PC-9 (cell line): Measurements from ENCODE around the gene ZSCAN5A. TPM values are rescaled to one million over a fixed set of nuclear protein-coding genes. Genes with fewer than 3 reads are reported as not detected.
"Not testable (repeated sequence)": the region's sequence is repeated elsewhere in the genome, so short reads cannot be mapped to it uniquely, and the experiment has no call there.

Experiments
- BruUV-seq: library from RNA; stranded (reverse); fragments of 400-500 nt; replicated peaks from 2 replicates; lab custom pipeline; 2021; lab: Mats Ljungman, UMichigan
- CTCF ChIA-PET: fragments of 300-600 bp; sonication (Branson Sonifier 250); formaldehyde crosslinking; loops from one replicate; lab custom pipeline; 2022; ENCODE audit warnings: antibody characterized with exemption; lab: Charles Lee
- POLR2A ChIA-PET: fragments of 300-600 bp; sonication (Branson Sonifier 250); formaldehyde crosslinking; loops from one replicate; lab custom pipeline; 2022; ENCODE audit warnings: antibody characterized with exemption; ENCODE audit not compliant: unreplicated experiment; lab: Charles Lee
- DNase-seq, 2 experiments: peaks; one replicate each; pipeline versions ENCODE4 v3.0.0 to v3.0.0-alpha.2; 2015 to 2022; ENCODE audit warnings: mixed read lengths in 1 of 2
- H2AFZ ChIP-seq: fragments of 200-600 bp; sonication (generic); 2 replicates; pipeline ENCODE4 v1.8.1; 2017; ENCODE audit warnings: antibody characterized with exemption
- H3F3A ChIP-seq: fragments of 200-600 bp; sonication (generic); 2 replicates; pipeline ENCODE4 v1.8.1; 2017; ENCODE audit warnings: antibody characterized with exemption, mild to moderate bottlenecking, low read depth; ENCODE audit not compliant: insufficient read depth
- H3K27ac ChIP-seq: fragments of 200-600 bp; sonication (generic); 2 replicates; pipeline ENCODE4 v1.6.1; 2016; ENCODE audit warnings: mixed run types
- H3K27me3 ChIP-seq: fragments of 200-600 bp; sonication (generic); 2 replicates; pipeline ENCODE4 v1.6.1; 2016; ENCODE audit warnings: low read depth, mixed run types; ENCODE audit not compliant: insufficient read depth
- H3K36me3 ChIP-seq: fragments of 200-600 bp; sonication (generic); 2 replicates; pipeline ENCODE4 v1.6.1; 2016; ENCODE audit warnings: low read depth, mixed run types
- H3K4me1 ChIP-seq: fragments of 200-600 bp; sonication (generic); replicated peaks from 2 replicates; pipeline ENCODE4 v1.6.1; 2016; ENCODE audit warnings: mixed run types; ENCODE audit not compliant: insufficient read depth
- H3K4me2 ChIP-seq: fragments of 200-600 bp; sonication (generic); 2 replicates; pipeline ENCODE4 v1.6.1; 2017; ENCODE audit warnings: mixed run types
- H3K4me3 ChIP-seq: fragments of 200-600 bp; sonication (generic); 2 replicates; pipeline ENCODE4 v1.6.1; 2016; ENCODE audit warnings: mixed run types
- H3K79me2 ChIP-seq: fragments of 200-600 bp; sonication (generic); 2 replicates; pipeline ENCODE4 v1.6.1; 2017; ENCODE audit warnings: low read depth, mixed run types
- H3K9me2 ChIP-seq: fragments of 200-600 bp; sonication (generic); 2 replicates; pipeline ENCODE4 v1.8.1; 2017; ENCODE audit warnings: mild to moderate bottlenecking; ENCODE audit not compliant: insufficient read depth
- H3K9me3 ChIP-seq: fragments of 200-600 bp; sonication (generic); 2 replicates; pipeline ENCODE4 v1.8.1; 2016; ENCODE audit warnings: low read depth; ENCODE audit not compliant: insufficient read depth
- H4K20me1 ChIP-seq: fragments of 200-600 bp; sonication (generic); 2 replicates; pipeline ENCODE4 v1.8.1; 2017; ENCODE audit not compliant: insufficient read depth
- EZH2 ChIP-seq: fragments of 200-600 bp; sonication (generic); IDR thresholded peaks from 2 replicates; pipeline ENCODE4 v1.8.0; 2017; ENCODE audit warnings: antibody characterized with exemption, low read depth
- intact Hi-C: fragments of 100-400 bp; cut with micrococcal nuclease; formaldehyde crosslinking; loops from one replicate; pipeline ENCODE4 v1.10.0; 2022; ENCODE audit not compliant: unreplicated experiment
- total RNA-seq: library from RNA; stranded (reverse); gene quantifications from 2 replicates; pipeline ENCODE4 v1.2.3, GENCODE V29; 2021
- TF ChIP-seq, protein P1 (sequence below): fragments of 200-600 bp; sonication (generic); conservative IDR thresholded peaks from 2 replicates; pipeline ENCODE4 v1.6.1; 2017; ENCODE audit warnings: mixed run types, antibody characterized with exemption, mild to moderate bottlenecking, moderate library complexity

The ZSCAN5A gene
- total RNA-seq, 1 experiment from 2014 or later: 20.5 TPM

DNA sequence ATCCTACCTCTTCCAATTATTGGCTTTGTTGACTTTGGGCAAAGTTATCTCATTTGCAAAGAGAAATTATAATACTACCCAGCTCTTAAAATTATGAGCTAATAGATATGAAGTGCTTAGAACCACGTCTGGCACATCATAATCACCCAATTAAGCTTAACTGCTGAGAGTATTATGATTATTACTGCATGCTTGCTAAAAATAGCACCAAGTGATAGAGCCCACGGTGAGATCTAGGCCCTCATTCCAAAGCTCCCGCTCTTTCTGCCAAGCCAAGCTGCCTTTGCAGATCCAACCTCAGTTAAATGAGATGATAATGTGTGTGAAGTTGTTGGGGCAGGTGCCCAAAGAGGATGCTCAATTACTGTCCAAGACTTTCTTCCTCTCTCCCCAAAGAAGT lies 48.6 kb downstream of the ZSCAN5A start:
- Histone ChIP-seq H3K4me1 (no peaks in the 10 kb centered on the region), H3K27ac (no peak overlapping the region), H3K4me2 (no peak overlapping the region), H3K27me3 (no peaks in the 10 kb centered on the region), H3K9me3 (no peaks in the 10 kb centered on the region), H3K36me3 (no peaks in the 10 kb centered on the region), H3F3A (no peaks in the 10 kb centered on the region), H4K20me1 (peaks cover 8% of the 10 kb centered on the region; the same call in 1 of the 2 replicates), H3K79me2 (no peaks in the 10 kb centered on the region), H3K4me3 (no peak overlapping the region), H2AFZ (no peak overlapping the region), H3K9me2 (no peaks in the 10 kb centered on the region)
- POLR2A ChIA-PET: no interaction called here
- TF ChIP-seq, protein P1, sequence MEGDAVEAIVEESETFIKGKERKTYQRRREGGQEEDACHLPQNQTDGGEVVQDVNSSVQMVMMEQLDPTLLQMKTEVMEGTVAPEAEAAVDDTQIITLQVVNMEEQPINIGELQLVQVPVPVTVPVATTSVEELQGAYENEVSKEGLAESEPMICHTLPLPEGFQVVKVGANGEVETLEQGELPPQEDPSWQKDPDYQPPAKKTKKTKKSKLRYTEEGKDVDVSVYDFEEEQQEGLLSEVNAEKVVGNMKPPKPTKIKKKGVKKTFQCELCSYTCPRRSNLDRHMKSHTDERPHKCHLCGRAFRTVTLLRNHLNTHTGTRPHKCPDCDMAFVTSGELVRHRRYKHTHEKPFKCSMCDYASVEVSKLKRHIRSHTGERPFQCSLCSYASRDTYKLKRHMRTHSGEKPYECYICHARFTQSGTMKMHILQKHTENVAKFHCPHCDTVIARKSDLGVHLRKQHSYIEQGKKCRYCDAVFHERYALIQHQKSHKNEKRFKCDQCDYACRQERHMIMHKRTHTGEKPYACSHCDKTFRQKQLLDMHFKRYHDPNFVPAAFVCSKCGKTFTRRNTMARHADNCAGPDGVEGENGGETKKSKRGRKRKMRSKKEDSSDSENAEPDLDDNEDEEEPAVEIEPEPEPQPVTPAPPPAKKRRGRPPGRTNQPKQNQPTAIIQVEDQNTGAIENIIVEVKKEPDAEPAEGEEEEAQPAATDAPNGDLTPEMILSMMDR: no peak
- TF ChIP-seq EZH2: no peak
- intact Hi-C loops: no loop called here
- DNase-seq: no peak
- CTCF ChIA-PET: interaction anchor here (0.6 kb wide), 1 partner anchor 637 kb away, joined by 3 read pairs; no protein-coding TSS in a partner anchor
- BruUV-seq: no TSS peak

DNA sequence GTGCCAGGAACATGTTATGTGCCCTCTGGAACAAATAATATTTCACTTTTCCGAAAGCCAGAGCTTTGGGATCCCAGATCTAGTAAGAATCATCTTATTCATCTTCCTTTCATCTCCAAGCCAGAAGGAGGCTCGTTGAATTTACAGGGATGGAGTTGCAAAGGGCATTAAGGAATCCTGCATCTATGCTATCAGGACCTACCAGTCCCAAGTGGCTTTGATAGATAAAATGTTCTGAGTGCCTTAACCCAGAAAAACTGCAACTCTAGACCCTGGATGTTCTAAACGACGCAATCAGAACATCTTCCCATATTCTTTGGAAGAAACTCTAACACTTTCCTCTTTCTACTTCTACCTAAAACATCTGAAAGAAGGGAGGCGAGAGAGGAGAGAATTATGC lies 51.3 kb downstream of the ZSCAN5A start:
- H3K9me3 ChIP-seq: no peaks in the 10 kb centered on the region
- no TSS peak for BruUV-seq
- intact Hi-C loops: no loop called here
- ChIA-PET POLR2A (no interaction called here), CTCF (interaction anchor here (0.8 to 1.0 kb wide), 2 partner anchors 10 to 185 kb away, joined by 3 read pairs; no protein-coding TSS in a partner anchor)
- H4K20me1 ChIP-seq: peaks cover 11% of the 10 kb centered on the region; the same call in 1 of the 2 replicates
- no peak overlapping the region for H3K4me3 ChIP-seq
- DNase-seq: no peak
- no peaks in the 10 kb centered on the region for H3K9me2 ChIP-seq
- no peaks in the 10 kb centered on the region for H3F3A ChIP-seq
- no peak overlapping the region for H2AFZ ChIP-seq
- no peaks in the 10 kb centered on the region for H3K27me3 ChIP-seq
- H3K4me1 ChIP-seq: no peaks in the 10 kb centered on the region
- no peaks in the 10 kb centered on the region for H3K79me2 ChIP-seq
- H3K4me2 ChIP-seq: no peak overlapping the region
- no peak overlapping the region for H3K27ac ChIP-seq
- no peaks in the 10 kb centered on the region for H3K36me3 ChIP-seq
- TF ChIP-seq, protein P1: no peak
- no peak for TF ChIP-seq EZH2

DNA sequence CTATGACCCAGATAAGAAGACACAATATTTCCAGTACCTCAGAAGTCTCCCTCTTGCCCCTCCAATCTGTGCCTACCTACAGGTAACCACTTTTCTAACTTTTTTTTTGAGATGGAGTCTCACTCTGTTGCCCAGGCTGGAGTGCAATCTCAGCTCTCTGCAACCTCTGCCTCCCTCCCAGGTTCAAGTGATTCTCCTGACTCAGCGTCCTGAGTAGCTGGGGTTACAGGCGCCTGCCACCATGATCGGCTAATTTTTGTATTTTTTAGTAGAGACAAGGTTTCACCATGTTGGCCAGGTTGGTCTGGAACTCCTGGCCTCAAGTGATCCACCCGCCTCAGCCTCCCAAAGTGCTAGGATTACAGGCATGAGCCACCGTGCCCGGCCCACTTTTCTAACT lies 52.7 kb downstream of the ZSCAN5A start:
- H3K9me3 ChIP-seq, H2AFZ ChIP-seq, BruUV-seq, CTCF ChIA-PET, H3K4me2 ChIP-seq, H3K4me1 ChIP-seq, H3F3A ChIP-seq, H3K4me3 ChIP-seq, H3K27ac ChIP-seq, intact Hi-C loops, H3K36me3 ChIP-seq, H3K79me2 ChIP-seq, DNase-seq, H3K9me2 ChIP-seq, H3K27me3 ChIP-seq: not testable (repeated sequence)
- POLR2A ChIA-PET: interaction anchor here (0.7 kb wide), 1 partner anchor 67 kb away, joined by 4 read pairs; no protein-coding TSS in a partner anchor
- peaks cover 11% of the 10 kb centered on the region; the same call in 1 of the 2 replicates for H4K20me1 ChIP-seq

DNA sequence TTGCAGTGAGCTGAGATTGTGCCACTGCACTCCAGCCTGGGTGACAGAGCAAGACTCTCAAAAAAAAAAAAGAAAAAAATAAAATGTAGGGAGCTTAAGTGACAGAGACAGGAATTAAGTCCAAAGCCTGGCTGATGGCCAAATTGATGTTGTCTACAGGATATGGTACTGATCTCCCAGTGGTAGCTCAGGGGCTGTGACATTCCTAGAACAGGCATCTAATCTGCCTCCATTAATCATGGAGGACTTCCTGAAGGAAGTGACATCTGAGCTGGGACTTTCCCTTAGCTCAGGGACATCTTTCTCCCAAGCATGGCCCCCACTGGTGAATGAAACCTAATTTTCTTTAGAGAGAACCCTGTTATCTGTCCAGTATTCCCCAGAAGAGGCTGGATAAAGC lies 53.5 kb downstream of the ZSCAN5A start:
- BruUV-seq: no TSS peak
- Histone ChIP-seq H3K9me3 (no peaks in the 10 kb centered on the region), H3K27me3 (no peaks in the 10 kb centered on the region), H3K79me2 (no peaks in the 10 kb centered on the region), H3K36me3 (no peaks in the 10 kb centered on the region), H3K27ac (no peak overlapping the region), H3F3A (no peaks in the 10 kb centered on the region), H3K4me1 (no peaks in the 10 kb centered on the region), H4K20me1 (peaks cover 11% of the 10 kb centered on the region; the same call in 1 of the 2 replicates), H2AFZ (no peak overlapping the region), H3K9me2 (no peaks in the 10 kb centered on the region), H3K4me3 (no peak overlapping the region), H3K4me2 (no peak overlapping the region)
- POLR2A ChIA-PET: no interaction called here
- no peak for DNase-seq
- intact Hi-C loops: no loop called here
- no peak for TF ChIP-seq EZH2
- TF ChIP-seq, protein P1: no peak
- CTCF ChIA-PET: interaction anchor here (0.7 kb wide), 1 partner anchor 51 kb away, joined by 3 read pairs; no protein-coding TSS in a partner anchor
